A549 (cell line): ENCODE data around the gene HLA-DMA. TPM values are rescaled to one million over a fixed set of nuclear protein-coding genes. Genes with fewer than 3 reads are reported as not detected.

ENCODE experiments used
- ATAC-seq, 2 experiments: fragments of 200-7000 bp in 1 of 2; fragments of >200 bp in 1 of 2; cut with Nextera tagmentation in 1 of 2; cut with Tn5 transposase in 1 of 2; 3 replicates each; pipeline versions ENCODE4 v1.8.0 to v1.9.1; 2018 to 2020; ENCODE audit warnings: mild to moderate bottlenecking in 1 of 2, moderate library complexity in 1 of 2
- CTCF ChIA-PET: fragments of 300-600 bp; sonication (Branson Sonifier 250); formaldehyde crosslinking; extraction: SDS; loops from one replicate; lab custom pipeline; 2021; ENCODE audit warnings: antibody characterized with exemption, inconsistent platforms; lab: Yijun Ruan, JAX
- POLR2A ChIA-PET: fragments of 350-600 bp; formaldehyde crosslinking; extraction: SDS; loops from one replicate; lab custom pipeline; 2021; ENCODE audit warnings: antibody characterized with exemption, inconsistent platforms; lab: Yijun Ruan, JAX
- DNase-seq, 2 experiments: peaks; one replicate each; pipeline versions ENCODE4 v3.0.0 to v3.0.0-alpha.2; 2011 to 2016; ENCODE audit warnings: low read depth in 1 of 2, low spot score in 1 of 2
- FAIRE-seq: peaks from 2 replicates; lab custom pipeline; 2011; peaks lifted over from hg19 to GRCh38; lab: Jason Lieb, UNC
- H3K27ac ChIP-seq, 2 experiments: fragments of >200 bp; sonication (Bioruptor Twin); formaldehyde crosslinking; 3 replicates each; pipeline ENCODE4 v1.5.1; 2016 to 2017
- H3K4me1 ChIP-seq: fragments of >200 bp; sonication (Bioruptor Twin); formaldehyde crosslinking; 3 replicates; pipeline ENCODE4 v1.6.1; 2016
- H3K4me2 ChIP-seq: fragments of >200 bp; sonication (Bioruptor Twin); formaldehyde crosslinking; 3 replicates; pipeline ENCODE4 v1.6.1; 2016
- H3K4me3 ChIP-seq: fragments of >200 bp; sonication (Bioruptor Twin); formaldehyde crosslinking; 3 replicates; pipeline ENCODE4 v1.5.1; 2016
- H3K9me3 ChIP-seq: fragments of >200 bp; sonication (Bioruptor Twin); formaldehyde crosslinking; 3 replicates; pipeline ENCODE4 v1.6.1; 2016
- CBX8 ChIP-seq: fragments of 200-600 bp; sonication (generic); IDR thresholded peaks from 2 replicates; pipeline ENCODE4 v1.6.1; 2016
- CEBPB ChIP-seq, 2 experiments: fragments of >200 bp in 1 of 2; sonication (Bioruptor Twin) in 1 of 2; formaldehyde crosslinking in 1 of 2; IDR thresholded peaks; 2 replicates each; pipeline ENCODE4 v1.6.1; 2012 to 2016
- CHD2 ChIP-seq: fragments of 150-350 bp; IDR thresholded peaks from 2 replicates; pipeline ENCODE4 v1.6.1; 2014; ENCODE audit warnings: low read length; ENCODE audit not compliant: partially characterized antibody
- EHF ChIP-seq: fragments of 250-450 bp; sonication (Bioruptor Pico); IDR thresholded peaks from 2 replicates; pipeline ENCODE4 v1.5.0; 2020; ENCODE audit warnings: mild to moderate bottlenecking
- EHMT2 ChIP-seq: fragments of 200-600 bp; sonication (generic); IDR thresholded peaks from 2 replicates; pipeline ENCODE4 v1.6.1; 2016; ENCODE audit warnings: antibody characterized with exemption, low read depth, mild to moderate bottlenecking, moderate library complexity
- EP300 ChIP-seq, 2 experiments: fragments of >200 bp; sonication (Bioruptor Twin); formaldehyde crosslinking; IDR thresholded peaks; 2 replicates in 1 of 2; 3 replicates in 1 of 2; pipeline ENCODE4 v1.6.1; 2016 to 2017
- FOSL2 ChIP-seq, 2 experiments: fragments of 450-650 bp in 1 of 2; fragments of >200 bp in 1 of 2; sonication (Bioruptor Twin) in 1 of 2; formaldehyde crosslinking; IDR thresholded peaks; 2 replicates each; pipeline versions ENCODE4 v1.5.0 to v1.6.1; 2016 to 2020; ENCODE audit warnings: mild to moderate bottlenecking in 1 of 2, moderate library complexity in 1 of 2
- FOXS1 ChIP-seq: fragments of 250-450 bp; sonication (Bioruptor Pico); IDR thresholded peaks from 2 replicates; pipeline ENCODE4 v1.5.0; 2020; ENCODE audit warnings: mild to moderate bottlenecking, moderate library complexity
- HOXA7 ChIP-seq: fragments of 250-450 bp; sonication (Bioruptor Pico); IDR thresholded peaks from 2 replicates; pipeline ENCODE4 v1.5.0; 2020; ENCODE audit warnings: mild to moderate bottlenecking, moderate library complexity
- MAFK ChIP-seq: fragments of 450-650 bp; IDR thresholded peaks from 2 replicates; pipeline ENCODE4 v1.6.1; 2014; ENCODE audit not compliant: partially characterized antibody
- NPAS2 ChIP-seq: fragments of 250-450 bp; sonication (Bioruptor Pico); IDR thresholded peaks from 2 replicates; pipeline ENCODE4 v1.8.0; 2022; ENCODE audit warnings: mild to moderate bottlenecking, moderate library complexity, borderline replicate concordance
- POLR2A ChIP-seq: IDR thresholded peaks from 2 replicates; pipeline ENCODE4 v1.6.1; 2012; ENCODE audit warnings: mild to moderate bottlenecking, low read length
- RCOR1 ChIP-seq: fragments of 150-350 bp; IDR thresholded peaks from 2 replicates; pipeline ENCODE4 v1.6.1; 2014; ENCODE audit warnings: antibody characterized with exemption, low read length, low read depth
- REST ChIP-seq: fragments of 200-600 bp; sonication (generic); IDR thresholded peaks from 2 replicates; pipeline ENCODE4 v1.6.1; 2016; ENCODE audit warnings: antibody characterized with exemption, mild to moderate bottlenecking, moderate library complexity
- RFX5 ChIP-seq: fragments of 450-650 bp; IDR thresholded peaks from 2 replicates; pipeline ENCODE4 v1.7.1; 2014; ENCODE audit warnings: antibody characterized with exemption, mild to moderate bottlenecking, moderate library complexity
- RNF2 ChIP-seq: fragments of 200-600 bp; sonication (generic); IDR thresholded peaks from 2 replicates; pipeline ENCODE4 v1.6.1; 2016; ENCODE audit warnings: low read depth, mild to moderate bottlenecking, antibody characterized with exemption, moderate library complexity, borderline replicate concordance
- ZNF302 ChIP-seq: fragments of 250-450 bp; sonication (Bioruptor Pico); IDR thresholded peaks from 2 replicates; pipeline ENCODE4 v1.9.0; 2021; ENCODE audit warnings: inconsistent platforms, mild to moderate bottlenecking, moderate library complexity
- WGBS: methylation state at CpG from one replicate; pipeline ENCODE4 v1.1.6; 2017; ENCODE audit errors: missing lambda C conversion rate; 5-methylcytosine and 5-hydroxymethylcytosine counted together
- polyA plus RNA-seq, 4 experiments: library from polyadenylated mRNA; depleted of rRNA in 3 of 4; stranded (reverse); fragments of >200 nt; fragmentation: RNase III in 1 of 4; extraction: RNeasy Plus Mini Kit Qiagen cat#74134 plus additional on column Dnase treatment in 1 of 4; gene quantifications; 2 replicates in 3 of 4; 3 replicates in 1 of 4; pipeline ENCODE4 v1.2.3, GENCODE V29; 2011 to 2017
- TF ChIP-seq, protein P1 (sequence below): fragments of 450-650 bp; IDR thresholded peaks from 2 replicates; pipeline ENCODE4 v1.6.1; 2014; ENCODE audit warnings: antibody characterized with exemption
- TF ChIP-seq, protein P2 (sequence below): IDR thresholded peaks from 2 replicates; pipeline ENCODE4 v1.6.1; 2012; ENCODE audit warnings: low read depth, borderline replicate concordance

HLA-DMA gene
- polyA plus RNA-seq, 2 of the 4 experiments (the other 2 are of a cell fraction) = 2.5 to 5.6 TPM

- 94% methylated on average over 7 of the region's 7 CpGs for WGBS
- H3K4me2 ChIP-seq = peak overlapping the region; percentile 83
- no peak for TF ChIP-seq EHF (CRISPR knock-in tag)
- no peak for TF ChIP-seq REST
- TF ChIP-seq, protein P1, sequence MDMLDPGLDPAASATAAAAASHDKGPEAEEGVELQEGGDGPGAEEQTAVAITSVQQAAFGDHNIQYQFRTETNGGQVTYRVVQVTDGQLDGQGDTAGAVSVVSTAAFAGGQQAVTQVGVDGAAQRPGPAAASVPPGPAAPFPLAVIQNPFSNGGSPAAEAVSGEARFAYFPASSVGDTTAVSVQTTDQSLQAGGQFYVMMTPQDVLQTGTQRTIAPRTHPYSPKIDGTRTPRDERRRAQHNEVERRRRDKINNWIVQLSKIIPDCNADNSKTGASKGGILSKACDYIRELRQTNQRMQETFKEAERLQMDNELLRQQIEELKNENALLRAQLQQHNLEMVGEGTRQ = no peak
- no peak for TF ChIP-seq RCOR1
- TF ChIP-seq RNF2 = no peak
- TF ChIP-seq, protein P2, sequence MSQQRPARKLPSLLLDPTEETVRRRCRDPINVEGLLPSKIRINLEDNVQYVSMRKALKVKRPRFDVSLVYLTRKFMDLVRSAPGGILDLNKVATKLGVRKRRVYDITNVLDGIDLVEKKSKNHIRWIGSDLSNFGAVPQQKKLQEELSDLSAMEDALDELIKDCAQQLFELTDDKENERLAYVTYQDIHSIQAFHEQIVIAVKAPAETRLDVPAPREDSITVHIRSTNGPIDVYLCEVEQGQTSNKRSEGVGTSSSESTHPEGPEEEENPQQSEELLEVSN = no peak
- TF ChIP-seq FOSL2 (IDR thresholded peaks at IDR 0.05) = no peak
- TF ChIP-seq FOSL2 (CRISPR knock-in tag; IDR thresholded peaks at IDR 0.05) = no peak
- TF ChIP-seq RFX5 = no peak
- TF ChIP-seq MAFK = no peak
- DNase-seq = no peak
- CTCF ChIA-PET = interaction anchor here (0.8 to 4.6 kb wide), 6 partner anchors 8 to 92 kb away, joined by 3 to 24 read pairs (median 6); partner anchors contain the start of gene BRD2
- POLR2A ChIA-PET = no interaction called here
- 0 out of 6 replicates have a peak overlapping the region, but pooled peaks of 1 of the 2 experiments have one; percentile 8 for H3K27ac ChIP-seq
- H3K4me3 ChIP-seq = peak overlapping the region; percentile 72; the same call in 2 of the 3 replicates
- ATAC-seq = no peak
- no peak for FAIRE-seq
- H3K9me3 ChIP-seq = no peaks in the 10 kb centered on the region
- peaks cover 51% of the 10 kb centered on the region for H3K4me1 ChIP-seq
Measured at GRCh38 chr6:32976334-32977069, 23.6 kb upstream of the HLA-DMA start.

- peak overlapping the region; percentile 72 for H3K4me3 ChIP-seq
- no peak for FAIRE-seq
- CTCF ChIA-PET = interaction anchor here (0.6 to 2.0 kb wide), 5 partner anchors 9 to 272 kb away, joined by 3 to 19 read pairs (median 3); no protein-coding TSS in a partner anchor
- TF ChIP-seq CEBPB (IDR thresholded peaks at IDR 0.05) (no peak), POLR2A (no peak), HOXA7 (no peak), NPAS2 (CRISPR knock-in tag) (no peak), ZNF302 (CRISPR knock-in tag) (no peak), CHD2 (no peak), FOXS1 (CRISPR knock-in tag) (no peak), EHMT2 (no peak), CBX8 (no peak), EP300 (IDR thresholded peaks at IDR 0.05) (no peak)
- TF ChIP-seq, protein P1 = no peak
- TF ChIP-seq, all 56 proteins: peak for 0
- Histone ChIP-seq H3K9me3 (no peaks in the 10 kb centered on the region), H3K27ac (no peak overlapping the region), H3K4me2 (peak overlapping the region; percentile 83), H3K4me1 (peaks cover 49% of the 10 kb centered on the region)
- POLR2A ChIA-PET = interaction anchor here (0.7 kb wide), 1 partner anchor 53 kb away, joined by 3 read pairs; no protein-coding TSS in a partner anchor
- DNase-seq (no peak), ATAC-seq (no peak)
- WGBS = 47% methylated on average over 2 of the region's 2 CpGs
Measured at GRCh38 chr6:32975886-32976285, 23.0 kb upstream of the HLA-DMA start.
